Stomach (tissue), 4 donors: ENCODE data around the gene NSF.

ENCODE experiments used
- CTCF ChIP-seq, 7 experiments: fragments of 450-650 bp in 4 of 7; fragments of 200-600 bp in 3 of 7; sonication (generic) in 3 of 7; IDR thresholded peaks; one replicate each; pipeline ENCODE4 v1.5.1; 2016 to 2019; ENCODE audit warnings: antibody characterized with exemption in 7 of 7, control low read depth in 2 of 7, mild to moderate bottlenecking in 1 of 7
- EP300 ChIP-seq: sonication (generic); formaldehyde crosslinking; IDR thresholded peaks from one replicate; pipeline ENCODE4 v1.6.1; 2017; ENCODE audit warnings: antibody characterized with exemption

- TF ChIP-seq EP300 (no peak), CTCF (IDR thresholded peaks at IDR 0.05) (no peak)
Observed at GRCh38 chr17:46773221-46773605, 182.7 kb downstream of the NSF start.
